Caco-2 (cell line): ENCODE measurements around the gene DIP2B. TPM values are rescaled to one million over a fixed set of nuclear protein-coding genes. Genes with fewer than 3 reads are reported as not detected.

Experiments
- BruUV-seq: library from RNA; stranded (reverse); fragments of 400-500 nt; replicated peaks from 2 replicates; lab custom pipeline; 2021; lab: Mats Ljungman, UMichigan
- CTCF ChIA-PET: fragments of 300-600 bp; sonication (Branson Sonifier 250); formaldehyde crosslinking; loops from one replicate; lab custom pipeline; 2022; ENCODE audit warnings: antibody characterized with exemption; lab: Charles Lee
- POLR2A ChIA-PET: fragments of 300-600 bp; sonication (Branson Sonifier 250); formaldehyde crosslinking; loops from one replicate; lab custom pipeline; 2022; ENCODE audit warnings: antibody characterized with exemption; lab: Charles Lee
- DNase-seq, 2 experiments: peaks; one replicate each; pipeline versions ENCODE4 v3.0.0 to v3.0.0-alpha.2; 2020 to 2022
- H3K27me3 ChIP-seq: replicated peaks from 2 replicates; pipeline ENCODE4 v1.6.0; 2011; ENCODE audit warnings: low read length; ENCODE audit not compliant: control insufficient read depth, insufficient read depth
- H3K36me3 ChIP-seq: 2 replicates; pipeline ENCODE4 v1.5.1; 2011; ENCODE audit warnings: low read length; ENCODE audit not compliant: control insufficient read depth, insufficient read depth
- H3K4me1 ChIP-seq: fragments of 250-450 bp; sonication (Bioruptor Pico); 2 replicates; pipeline ENCODE4 v1.5.1; 2020; ENCODE audit warnings: mild to moderate bottlenecking
- H3K4me3 ChIP-seq: 2 replicates; pipeline ENCODE4 v1.5.1; 2011; ENCODE audit warnings: low read depth, mild to moderate bottlenecking, control low read depth, low read length
- H3K9me3 ChIP-seq: fragments of 250-450 bp; sonication (Bioruptor Pico); 2 replicates; pipeline ENCODE4 v1.5.1; 2020; ENCODE audit warnings: mild to moderate bottlenecking, moderate library complexity
- H3K27ac Mint-ChIP-seq: one replicate; pipeline ENCODE4 v1.8.0; 2022; ENCODE audit warnings: mixed read lengths; ENCODE audit not compliant: unreplicated experiment
- H3K27me3 Mint-ChIP-seq: one replicate; pipeline ENCODE4 v1.8.0; 2022; ENCODE audit warnings: mixed read lengths; ENCODE audit not compliant: insufficient read depth, unreplicated experiment
- H3K36me3 Mint-ChIP-seq: one replicate; pipeline ENCODE4 v1.8.0; 2022; ENCODE audit warnings: mild to moderate bottlenecking, mixed read lengths; ENCODE audit not compliant: insufficient read depth, unreplicated experiment
- H3K4me1 Mint-ChIP-seq: one replicate; pipeline ENCODE4 v1.8.0; 2022; ENCODE audit warnings: low read depth, mixed read lengths; ENCODE audit not compliant: unreplicated experiment
- H3K4me3 Mint-ChIP-seq: one replicate; pipeline ENCODE4 v1.8.0; 2022; ENCODE audit warnings: mild to moderate bottlenecking, moderate library complexity, mixed read lengths; ENCODE audit not compliant: unreplicated experiment
- H3K9me3 Mint-ChIP-seq: one replicate; pipeline ENCODE4 v1.8.0; 2022; ENCODE audit warnings: mixed read lengths; ENCODE audit not compliant: unreplicated experiment
- intact Hi-C: fragments of 100-400 bp; cut with micrococcal nuclease; formaldehyde crosslinking; loops from one replicate; pipeline ENCODE4 v1.10.0; 2022; ENCODE audit not compliant: unreplicated experiment
- total RNA-seq: library from RNA; stranded (reverse); gene quantifications from 2 replicates; pipeline ENCODE4 v1.2.3, GENCODE V29; 2022
- TF ChIP-seq, protein P1 (sequence below), 2 experiments: fragments of 200-600 bp in 1 of 2; IDR thresholded peaks; 1 replicate in 1 of 2; 2 replicates in 1 of 2; pipeline versions ENCODE4 v1.5.1 to v1.8.0; 2011 to 2022; ENCODE audit warnings: antibody characterized with exemption in 1 of 2, control low read depth in 1 of 2, inconsistent platforms in 1 of 2, low read depth in 1 of 2, low read length in 1 of 2, mild to moderate bottlenecking in 1 of 2, moderate library complexity in 1 of 2; ENCODE audit not compliant: insufficient read depth in 1 of 2, severe bottlenecking in 1 of 2, unreplicated experiment in 1 of 2

Gene DIP2B
- total RNA-seq, 1 experiment from 2014 or later = 32.7 TPM

- Histone ChIP-seq H3K27me3 (no peaks in the 10 kb centered on the region), H3K9me3 (no peaks in the 10 kb centered on the region), H3K4me1 (no peaks in the 10 kb centered on the region), H3K4me3 (no peak overlapping the region), H3K36me3 (no peaks in the 10 kb centered on the region)
- Mint-ChIP-seq H3K27ac (no peak overlapping the region), H3K4me3 (no peak overlapping the region), H3K27me3 (no peaks in the 10 kb centered on the region), H3K9me3 (no peaks in the 10 kb centered on the region), H3K36me3 (peaks cover 66% of the 10 kb centered on the region), H3K4me1 (no peaks in the 10 kb centered on the region)
- DNase-seq = no peak
- intact Hi-C loops = no loop called here
- BruUV-seq = no TSS peak
- CTCF ChIA-PET = interaction anchor here (0.6 kb wide), 1 partner anchor 38 kb away, joined by 3 read pairs; no protein-coding TSS in a partner anchor
- TF ChIP-seq, protein P1, sequence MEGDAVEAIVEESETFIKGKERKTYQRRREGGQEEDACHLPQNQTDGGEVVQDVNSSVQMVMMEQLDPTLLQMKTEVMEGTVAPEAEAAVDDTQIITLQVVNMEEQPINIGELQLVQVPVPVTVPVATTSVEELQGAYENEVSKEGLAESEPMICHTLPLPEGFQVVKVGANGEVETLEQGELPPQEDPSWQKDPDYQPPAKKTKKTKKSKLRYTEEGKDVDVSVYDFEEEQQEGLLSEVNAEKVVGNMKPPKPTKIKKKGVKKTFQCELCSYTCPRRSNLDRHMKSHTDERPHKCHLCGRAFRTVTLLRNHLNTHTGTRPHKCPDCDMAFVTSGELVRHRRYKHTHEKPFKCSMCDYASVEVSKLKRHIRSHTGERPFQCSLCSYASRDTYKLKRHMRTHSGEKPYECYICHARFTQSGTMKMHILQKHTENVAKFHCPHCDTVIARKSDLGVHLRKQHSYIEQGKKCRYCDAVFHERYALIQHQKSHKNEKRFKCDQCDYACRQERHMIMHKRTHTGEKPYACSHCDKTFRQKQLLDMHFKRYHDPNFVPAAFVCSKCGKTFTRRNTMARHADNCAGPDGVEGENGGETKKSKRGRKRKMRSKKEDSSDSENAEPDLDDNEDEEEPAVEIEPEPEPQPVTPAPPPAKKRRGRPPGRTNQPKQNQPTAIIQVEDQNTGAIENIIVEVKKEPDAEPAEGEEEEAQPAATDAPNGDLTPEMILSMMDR (IDR thresholded peaks at IDR 0.05; ENCODE audit: insufficient read depth in 1 of 2, low read depth in 1 of 2, low read length in 1 of 2, severe bottlenecking in 1 of 2, unreplicated experiment in 1 of 2) = no peak
- POLR2A ChIA-PET = no interaction called here
Measured at GRCh38 chr12:50696931-50697330, 192.1 kb downstream of the DIP2B start.

- no peaks in the 10 kb centered on the region for H3K9me3 ChIP-seq
- H3K36me3 Mint-ChIP-seq = peaks cover 58% of the 10 kb centered on the region
- no peaks in the 10 kb centered on the region for H3K36me3 ChIP-seq
- BruUV-seq = no TSS peak
- no peak for DNase-seq
- H3K27ac Mint-ChIP-seq = no peak overlapping the region
- no peaks in the 10 kb centered on the region for H3K27me3 Mint-ChIP-seq
- POLR2A ChIA-PET = no interaction called here
- no peaks in the 10 kb centered on the region for H3K4me1 Mint-ChIP-seq
- H3K4me3 ChIP-seq = no peak overlapping the region
- H3K27me3 ChIP-seq = no peaks in the 10 kb centered on the region
- no peaks in the 10 kb centered on the region for H3K9me3 Mint-ChIP-seq
- H3K4me1 ChIP-seq = no peaks in the 10 kb centered on the region
- CTCF ChIA-PET = no interaction called here
- TF ChIP-seq, protein P1 (IDR thresholded peaks at IDR 0.05; ENCODE audit: insufficient read depth in 1 of 2, low read depth in 1 of 2, low read length in 1 of 2, severe bottlenecking in 1 of 2, unreplicated experiment in 1 of 2) = no peak
- H3K4me3 Mint-ChIP-seq = no peak overlapping the region
- intact Hi-C loops = no loop called here
Measured at GRCh38 chr12:50699154-50699553, 194.4 kb downstream of the DIP2B start.

DNA sequence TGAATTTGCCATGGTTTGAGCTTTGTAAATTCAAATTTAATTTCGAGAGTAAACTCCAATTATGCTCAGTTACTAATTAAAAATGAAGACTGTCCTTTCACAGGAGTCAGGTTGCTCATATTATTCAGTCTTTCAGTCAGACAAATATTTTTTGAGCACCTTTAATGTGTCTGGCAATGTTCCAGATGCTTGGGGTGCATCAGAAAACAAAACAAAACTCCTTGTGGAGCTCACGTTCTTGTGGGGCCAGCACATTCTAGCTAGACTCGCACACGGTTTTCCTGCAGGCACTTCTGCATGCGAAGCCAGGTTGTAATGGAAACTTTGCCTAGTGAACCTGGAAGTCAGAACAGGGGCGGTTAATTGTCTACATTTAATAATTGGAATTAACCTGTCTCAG is 195.2 kb downstream of the DIP2B start:
- intact Hi-C loops = no loop called here
- H3K4me3 ChIP-seq = no peak overlapping the region
- no peak overlapping the region for H3K4me3 Mint-ChIP-seq
- no peak overlapping the region for H3K27ac Mint-ChIP-seq
- H3K27me3 ChIP-seq = no peaks in the 10 kb centered on the region
- no peaks in the 10 kb centered on the region for H3K9me3 ChIP-seq
- H3K27me3 Mint-ChIP-seq = no peaks in the 10 kb centered on the region
- no peak for DNase-seq
- ChIA-PET POLR2A (no interaction called here), CTCF (no interaction called here)
- no peaks in the 10 kb centered on the region for H3K9me3 Mint-ChIP-seq
- no peaks in the 10 kb centered on the region for H3K4me1 Mint-ChIP-seq
- no peaks in the 10 kb centered on the region for H3K4me1 ChIP-seq
- TF ChIP-seq, protein P1 (IDR thresholded peaks at IDR 0.05; ENCODE audit: insufficient read depth in 1 of 2, low read depth in 1 of 2, low read length in 1 of 2, severe bottlenecking in 1 of 2, unreplicated experiment in 1 of 2) = no peak
- BruUV-seq = no TSS peak
- H3K36me3 Mint-ChIP-seq = peaks cover 66% of the 10 kb centered on the region
- H3K36me3 ChIP-seq = no peaks in the 10 kb centered on the region
